NCI-H82 treated with DMSO at 0.1 percent for 48 hours (cell line): ENCODE measurements around the gene HIBCH.
"Not testable (repeated sequence)": the region's sequence is repeated elsewhere in the genome, so short reads cannot be mapped to it uniquely, and the experiment has no call there.

Experiments used
- DNase-seq: peaks from one replicate; lab custom pipeline; 2025; ENCODE audit not compliant: unreplicated experiment; lab: John Stamatoyannopoulos, UW

Gene HIBCH

DNA sequence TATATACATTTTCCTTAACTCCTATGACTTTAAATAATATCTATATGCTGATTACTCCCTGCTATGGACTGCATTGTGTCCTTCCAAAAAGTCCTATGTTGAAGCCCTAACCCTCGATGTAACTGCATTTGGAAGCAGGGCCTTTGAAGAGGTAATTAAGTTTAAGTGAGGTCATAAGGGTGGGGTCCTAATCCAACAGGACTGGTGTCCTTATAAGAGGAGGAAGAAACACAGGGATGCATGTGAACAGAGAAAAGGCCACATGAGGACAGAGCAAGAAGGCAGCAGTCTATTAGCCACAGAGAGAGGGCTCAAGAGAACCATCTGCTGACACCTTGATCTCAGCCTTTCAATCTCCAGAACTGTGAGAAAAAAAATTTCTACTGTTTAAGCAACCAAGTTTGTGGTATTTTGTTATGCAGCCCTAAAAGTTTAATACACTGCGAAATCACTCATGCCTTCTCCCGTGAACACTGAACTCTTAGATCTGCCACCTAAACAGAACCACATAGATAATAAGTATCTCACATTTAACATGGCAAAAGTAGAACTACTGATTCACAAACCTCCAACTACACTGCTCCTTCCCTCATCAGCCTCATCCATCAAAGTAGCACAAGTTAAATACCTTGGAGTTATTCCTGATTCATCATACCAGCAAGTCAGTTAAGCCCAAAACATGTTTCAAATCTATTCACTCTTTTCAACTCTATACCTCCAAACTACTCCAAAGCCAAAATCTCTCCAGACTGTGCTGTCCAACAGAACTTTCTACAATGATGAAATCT lies 65.4 kb downstream of the HIBCH start:
- no peak for DNase-seq

DNA sequence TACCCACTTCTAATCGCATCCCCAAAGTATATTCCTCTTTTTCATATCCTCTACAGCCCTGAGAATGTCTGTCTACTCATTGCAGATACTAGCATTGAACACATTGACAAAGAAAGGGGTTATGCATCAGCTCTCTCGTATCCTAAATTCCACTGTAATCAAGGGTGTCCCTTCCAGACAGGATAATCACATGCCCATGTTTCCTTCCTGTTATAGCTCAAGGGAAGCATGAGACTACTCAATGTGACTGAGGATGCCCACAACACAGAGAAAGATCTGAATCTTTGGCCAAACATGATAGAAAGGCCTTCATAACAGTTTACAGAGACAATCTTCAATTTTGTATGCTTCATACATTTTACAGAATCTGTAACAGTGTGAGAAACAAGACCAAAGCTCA lies 69.2 kb downstream of the HIBCH start:
- no peak for DNase-seq

DNA sequence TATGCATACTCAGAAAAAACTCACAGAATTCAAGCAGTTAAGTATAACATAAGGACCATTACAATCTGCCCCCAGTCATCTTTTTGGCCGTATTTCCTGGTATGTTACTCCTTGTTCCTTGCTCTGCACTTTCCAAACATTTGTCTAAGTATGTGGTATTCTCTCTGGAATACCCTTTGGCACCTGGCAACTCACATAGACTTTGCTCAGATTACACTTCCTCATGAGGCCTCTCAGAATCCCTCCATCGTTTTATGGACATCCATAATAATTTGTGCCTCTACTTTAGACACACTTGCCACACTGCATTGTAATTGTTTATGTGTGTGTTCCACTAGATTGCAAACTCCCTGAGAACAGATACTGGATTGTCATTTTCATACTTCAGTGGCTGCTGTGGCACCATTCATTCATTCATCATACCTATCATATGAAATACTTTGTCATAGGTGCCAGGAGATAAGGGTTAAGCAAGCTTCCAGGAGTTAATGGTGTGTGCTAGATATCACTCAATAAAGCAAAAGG lies 84.0 kb downstream of the HIBCH start:
- DNase-seq = no peak

DNA sequence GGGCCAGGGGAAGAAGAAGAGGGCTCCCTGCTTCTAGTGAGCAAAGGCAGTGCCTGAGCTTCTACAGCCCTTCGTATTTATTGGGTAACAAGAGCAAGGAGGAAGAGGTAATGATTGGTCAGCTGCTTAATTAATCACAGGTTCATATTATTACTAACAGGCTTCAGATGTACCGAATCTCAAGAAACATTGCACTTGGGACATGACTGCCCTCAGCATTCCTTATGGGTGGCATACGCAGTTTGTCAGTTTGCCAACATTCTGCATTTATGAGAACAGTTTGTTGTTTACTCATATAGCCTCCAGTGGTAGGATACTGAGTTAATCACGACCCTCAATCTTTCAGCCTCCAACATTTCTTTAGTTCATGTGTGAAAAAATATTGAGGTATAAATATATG lies 84.5 kb downstream of the HIBCH start:
- no peak for DNase-seq

DNA sequence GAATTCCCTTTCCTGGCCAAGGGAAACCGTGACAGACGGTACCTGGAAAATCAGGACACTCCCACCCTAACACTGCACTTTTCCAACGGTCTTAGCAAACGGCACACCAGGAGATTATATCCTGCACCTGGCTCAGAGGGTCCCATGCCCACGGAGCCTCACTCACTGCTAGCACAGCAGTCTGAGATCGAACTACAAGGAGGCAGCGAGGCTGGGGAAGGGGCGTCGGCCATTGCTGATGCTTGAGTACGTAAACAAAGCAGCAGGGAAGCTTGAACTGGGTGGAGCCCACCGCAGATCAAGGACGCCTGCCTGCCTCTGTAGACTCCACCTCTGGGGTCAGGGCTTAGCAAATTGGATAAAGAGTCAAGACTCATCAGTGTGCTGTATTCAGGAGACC lies 95.6 kb downstream of the HIBCH start:
- DNase-seq = not testable (repeated sequence)

DNA sequence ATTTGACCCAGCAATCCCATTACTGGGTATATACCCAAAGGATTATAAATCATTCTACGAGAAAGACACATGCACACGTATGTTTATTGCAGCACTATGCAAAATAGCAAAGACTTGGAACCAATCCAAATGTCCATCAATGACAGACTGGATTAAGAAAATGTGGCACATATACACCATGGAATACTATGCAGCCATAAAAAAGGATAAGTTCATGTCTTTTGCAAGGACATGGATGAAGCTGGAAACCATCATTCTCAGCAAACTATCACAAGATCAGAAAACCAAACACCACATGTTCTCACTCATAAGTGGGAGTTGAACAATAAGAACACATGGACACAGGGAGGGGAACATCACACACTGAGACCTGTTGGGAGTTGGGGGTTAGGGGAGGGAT lies 96.9 kb downstream of the HIBCH start:
- DNase-seq = not testable (repeated sequence)

DNA sequence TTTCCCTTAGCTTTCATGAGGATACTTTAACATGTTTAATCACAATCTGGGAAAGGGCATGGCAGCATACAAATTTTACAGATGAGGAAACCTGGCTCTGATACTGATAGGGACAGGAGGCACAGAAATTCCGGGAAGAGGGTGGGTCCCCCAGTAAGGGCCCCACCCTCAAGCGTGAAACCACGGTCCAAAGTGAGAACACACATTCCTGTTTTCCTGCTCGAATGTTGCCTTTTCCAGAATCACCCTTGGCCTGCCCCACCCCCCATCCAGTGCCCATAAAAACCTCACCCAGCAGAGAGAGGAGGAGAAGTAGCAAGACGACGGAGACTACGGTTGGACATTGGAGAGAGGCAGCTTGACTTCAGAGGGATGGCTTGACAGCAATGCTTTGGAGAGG lies 98.2 kb downstream of the HIBCH start:
- DNase-seq = no peak

DNA sequence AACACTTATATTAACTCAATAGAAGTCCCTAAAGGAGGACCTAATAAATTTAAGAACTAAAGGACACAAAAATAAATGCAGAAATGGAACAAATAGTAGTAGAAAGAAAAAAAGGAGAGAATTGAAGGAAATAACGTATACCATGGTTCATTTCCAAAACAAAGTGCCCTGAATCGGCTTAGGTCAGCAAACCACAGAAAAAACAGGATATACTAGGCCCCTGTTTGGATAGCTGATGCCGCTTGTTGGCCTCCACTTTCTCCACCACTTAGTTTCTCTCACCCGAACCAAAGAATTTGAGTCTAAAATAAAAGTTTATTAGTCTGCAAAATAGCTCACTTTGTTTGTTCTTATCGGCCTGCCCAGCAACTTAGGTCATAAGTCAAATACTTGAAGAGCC lies 100.4 kb downstream of the HIBCH start:
- no peak for DNase-seq

DNA sequence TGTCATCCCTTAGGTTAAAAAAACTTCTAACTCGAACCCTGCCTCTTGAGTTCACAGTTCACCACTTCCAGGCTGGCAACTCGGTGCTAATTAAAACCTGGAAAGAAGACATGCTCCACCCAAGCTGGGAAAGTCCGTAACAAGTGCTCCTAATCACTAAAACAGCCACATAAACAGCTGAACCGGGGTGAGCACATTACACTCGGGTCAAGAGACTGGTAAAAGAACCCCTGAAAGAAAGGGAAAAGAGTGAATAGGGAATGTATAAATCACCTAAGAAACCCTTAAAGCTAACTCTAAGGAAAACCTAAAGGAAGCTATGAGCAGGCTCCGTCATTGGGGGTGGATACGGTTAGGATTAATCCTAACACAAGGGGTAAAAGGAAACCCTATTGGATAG lies 102.0 kb downstream of the HIBCH start:
- DNase-seq = no peak

DNA sequence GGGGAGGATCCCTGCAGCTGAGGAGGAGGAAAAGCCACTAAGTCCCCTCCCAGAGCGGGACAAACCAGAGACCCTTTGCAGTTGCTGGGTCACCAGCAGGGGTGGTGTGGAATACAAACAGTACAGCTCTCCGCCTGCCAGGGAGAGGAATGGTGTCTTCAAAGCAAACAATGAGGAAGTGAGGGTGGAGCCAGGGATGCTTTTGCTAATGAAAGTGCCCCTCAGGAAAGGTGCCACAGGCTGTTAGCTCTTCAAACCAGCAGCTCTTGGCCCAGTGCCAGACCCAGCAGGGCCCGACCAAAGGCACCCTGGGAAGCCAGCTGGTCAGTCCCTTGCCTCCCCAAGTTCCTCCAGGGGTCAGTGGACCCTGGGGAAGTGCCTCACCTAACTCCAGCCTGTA lies 102.8 kb downstream of the HIBCH start:
- peak; percentile 36 for DNase-seq

DNA sequence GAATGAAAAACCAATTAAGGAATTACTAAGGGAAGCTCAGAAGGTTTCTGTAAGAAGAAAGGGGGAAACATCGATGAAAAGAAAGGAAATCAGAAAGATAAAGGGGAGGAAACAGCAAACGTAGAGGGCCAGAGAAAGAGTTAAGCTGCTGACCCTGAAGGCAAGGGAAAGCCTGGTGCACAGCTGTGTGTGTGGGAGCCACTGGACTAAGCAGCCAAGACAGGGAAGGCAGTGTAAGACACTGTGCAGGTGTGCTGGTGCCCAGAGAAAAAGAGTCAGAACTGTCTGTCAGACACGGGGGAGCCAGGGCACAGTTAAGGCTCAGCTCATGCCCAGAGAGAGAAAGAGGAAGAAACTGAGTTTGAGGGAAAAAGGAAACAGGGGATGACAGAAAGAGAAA lies 104.0 kb downstream of the HIBCH start:
- DNase-seq = no peak

DNA sequence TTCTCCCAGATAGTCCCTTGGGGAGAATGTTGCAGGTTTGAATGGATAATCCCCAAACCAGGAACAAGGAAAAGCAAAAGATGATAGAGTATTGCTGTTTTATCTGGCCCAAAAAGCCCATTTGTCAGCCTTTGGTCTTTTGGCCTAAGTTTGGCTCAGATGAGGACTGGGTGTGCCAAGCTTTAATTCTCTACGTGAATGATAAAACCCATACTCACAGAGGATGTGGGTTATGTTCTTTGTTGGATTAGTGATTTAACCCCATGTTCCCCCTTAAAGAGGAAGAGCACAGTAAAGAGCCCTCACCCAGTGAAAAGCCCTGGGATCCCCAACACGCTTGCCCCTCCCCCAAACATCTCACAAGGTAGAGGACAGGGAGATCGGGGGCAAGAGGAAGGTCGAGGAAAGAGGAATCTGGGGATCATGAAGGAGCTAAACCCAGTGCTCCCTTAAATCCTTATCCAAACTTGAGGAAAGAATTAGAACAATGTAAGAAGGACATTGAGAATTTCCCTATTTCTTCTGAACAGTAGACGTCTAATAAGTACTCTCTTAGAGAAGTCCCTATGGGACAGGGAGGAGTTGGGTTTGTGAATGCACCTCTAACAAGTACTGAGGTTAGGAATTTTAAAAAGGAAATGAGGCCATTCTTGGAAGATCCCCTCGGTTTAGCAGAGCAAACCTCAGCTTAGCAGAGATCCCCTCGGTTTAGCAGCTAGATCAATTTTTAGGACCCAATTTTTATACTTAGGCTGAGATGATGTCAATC lies 105.0 kb downstream of the HIBCH start:
- DNase-seq = no peak

DNA sequence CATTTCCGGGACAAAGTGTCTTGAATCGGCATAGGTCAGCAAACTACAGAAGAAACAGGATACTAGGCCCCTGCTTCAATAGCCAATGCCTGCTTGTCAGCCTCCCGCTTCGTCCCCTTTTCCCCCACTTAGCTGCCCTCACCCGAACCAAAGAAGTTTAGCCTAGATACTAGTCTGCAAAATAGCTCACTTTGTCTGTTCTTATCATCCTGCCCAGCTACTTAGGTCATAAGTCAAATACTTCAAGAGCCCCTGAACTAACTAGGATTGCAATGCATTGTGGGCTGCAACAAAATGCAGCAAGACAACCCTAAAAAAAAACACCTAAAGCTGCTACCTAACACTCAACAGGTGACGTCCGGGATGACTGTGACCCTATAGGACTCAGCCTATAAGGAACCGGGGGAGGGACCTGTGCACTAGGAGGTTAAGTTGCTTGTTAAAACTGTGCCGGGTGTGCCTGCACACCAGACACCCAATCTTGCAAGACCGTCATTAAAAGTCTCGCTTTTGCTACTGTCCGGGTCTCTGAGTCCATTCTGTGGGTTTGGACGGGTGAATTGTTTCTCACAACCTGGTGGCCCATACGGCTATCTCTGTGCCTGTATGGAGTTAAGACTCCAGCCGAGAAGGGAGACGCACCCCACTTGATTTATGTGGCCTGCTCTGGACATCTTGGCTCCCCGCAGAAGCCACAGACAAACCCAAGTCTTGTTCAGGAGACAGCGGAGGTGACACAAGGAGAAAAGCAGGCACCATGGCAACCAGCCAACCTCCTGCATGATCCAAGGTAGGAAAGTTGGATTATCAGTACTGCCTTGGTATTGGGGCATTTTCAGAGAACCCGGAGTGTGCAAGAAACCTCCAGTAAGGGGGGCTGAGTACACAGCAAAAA lies 105.9 kb downstream of the HIBCH start:
- no peak for DNase-seq

DNA sequence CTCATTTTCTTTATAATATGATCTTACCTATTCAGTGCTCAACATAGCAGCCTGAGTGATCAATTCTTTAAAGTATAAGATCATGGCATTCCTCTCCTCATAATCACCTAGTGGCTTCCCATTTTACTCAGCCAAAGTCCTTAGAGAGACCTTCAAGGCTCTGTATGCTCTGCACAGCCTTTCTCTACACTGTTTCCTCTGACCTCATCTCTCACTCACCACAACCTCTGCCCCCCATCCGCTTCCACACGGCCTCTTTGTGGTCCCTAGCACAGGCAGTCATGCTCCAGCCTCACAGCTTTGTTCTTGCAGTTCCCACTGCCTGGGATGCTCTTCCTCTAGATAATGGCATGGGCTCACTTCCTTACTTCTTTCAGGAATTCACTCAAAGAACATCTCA lies 109.2 kb downstream of the HIBCH start:
- DNase-seq = no peak

DNA sequence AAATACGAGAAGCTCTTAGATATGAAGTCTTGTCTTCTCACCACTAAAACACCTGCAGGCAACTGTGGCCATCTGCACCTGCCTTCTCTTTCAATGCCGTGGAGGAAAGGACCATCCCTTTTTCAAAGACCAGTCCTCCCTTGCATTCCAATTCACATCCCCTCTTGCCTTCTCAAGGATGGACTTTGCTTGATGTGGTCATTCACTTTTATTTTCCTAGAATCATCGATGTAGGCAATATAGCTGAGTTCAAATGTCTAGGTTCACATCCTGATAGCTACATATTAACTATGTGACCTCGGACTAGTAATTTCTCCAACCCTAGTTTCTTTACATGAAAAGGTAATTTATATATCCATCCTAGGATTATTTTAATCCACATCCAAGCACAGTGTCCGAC lies 110.1 kb downstream of the HIBCH start:
- DNase-seq = no peak

DNA sequence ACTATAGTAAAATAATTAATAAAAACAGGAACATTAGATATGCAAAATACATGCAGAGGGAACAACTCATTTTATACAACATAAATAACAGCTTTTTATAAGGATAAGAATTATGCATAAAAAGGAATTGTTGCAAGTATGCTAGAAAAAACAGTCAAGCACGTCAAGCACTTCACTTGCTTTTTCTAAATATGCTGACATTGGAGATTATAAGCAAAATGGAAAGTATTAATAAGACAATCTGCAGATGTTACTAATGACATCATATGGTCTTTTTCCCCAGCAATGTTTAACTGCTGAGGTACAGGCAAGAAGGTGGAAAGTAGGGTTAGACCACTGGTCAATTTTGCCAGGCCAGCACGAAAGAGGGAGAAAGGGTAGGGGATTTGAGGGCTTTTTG lies 111.7 kb downstream of the HIBCH start:
- DNase-seq = no peak

DNA sequence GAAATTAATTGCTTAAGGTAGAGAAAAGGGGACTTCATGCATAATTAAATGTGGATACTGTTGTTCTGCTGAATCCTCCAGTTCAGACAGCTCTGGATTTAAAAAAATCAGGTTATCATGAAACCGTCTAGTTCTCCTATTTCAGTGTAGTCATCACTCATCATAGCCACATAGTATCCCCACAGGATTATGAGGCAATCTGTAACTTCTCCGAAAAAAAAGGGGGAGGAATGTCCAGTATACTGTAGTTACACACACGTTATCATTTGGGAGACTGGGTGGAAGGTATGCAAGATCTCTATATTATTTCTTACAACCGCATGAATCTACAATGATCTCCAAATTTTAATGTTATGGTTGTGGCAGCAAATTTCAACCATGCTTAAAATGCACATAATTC lies 114.0 kb downstream of the HIBCH start:
- no peak for DNase-seq

DNA sequence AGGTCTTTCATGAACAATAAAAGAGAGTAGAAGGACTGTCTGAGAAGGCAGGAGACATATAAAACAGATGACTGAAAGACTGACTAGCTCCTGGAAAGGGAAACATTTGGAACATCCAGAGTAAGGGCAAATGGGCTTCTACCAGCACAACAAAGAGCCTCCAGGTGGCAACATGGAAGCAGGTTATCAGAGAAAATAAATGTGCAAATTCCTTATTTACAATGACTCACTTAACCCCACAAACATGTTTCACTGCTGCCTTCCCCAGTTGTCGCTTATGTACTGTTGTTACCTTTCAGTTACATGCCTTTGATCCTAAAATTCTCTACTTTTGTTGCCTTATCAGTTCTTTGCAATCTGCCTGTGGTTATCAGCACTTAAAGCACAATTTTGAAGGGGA lies 117.0 kb downstream of the HIBCH start:
- no peak for DNase-seq

DNA sequence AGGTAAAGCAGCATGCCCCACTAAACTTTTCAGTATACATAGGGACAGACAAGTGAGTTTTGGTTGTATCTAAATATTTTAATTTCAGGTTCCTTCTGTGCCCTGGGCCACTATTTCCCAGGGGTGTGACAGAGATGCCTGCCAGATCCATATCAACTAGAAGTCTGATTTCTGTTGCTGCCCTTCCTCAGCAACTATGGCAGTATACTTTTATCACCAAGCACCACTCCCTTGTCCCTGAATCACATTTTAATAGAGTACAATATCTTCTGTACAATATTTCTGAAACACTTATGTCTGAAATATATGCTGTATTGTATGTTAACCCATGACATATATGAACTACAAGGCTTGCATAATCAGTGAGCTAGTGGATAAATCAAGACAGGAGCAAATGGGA lies 117.6 kb downstream of the HIBCH start:
- DNase-seq = no peak

DNA sequence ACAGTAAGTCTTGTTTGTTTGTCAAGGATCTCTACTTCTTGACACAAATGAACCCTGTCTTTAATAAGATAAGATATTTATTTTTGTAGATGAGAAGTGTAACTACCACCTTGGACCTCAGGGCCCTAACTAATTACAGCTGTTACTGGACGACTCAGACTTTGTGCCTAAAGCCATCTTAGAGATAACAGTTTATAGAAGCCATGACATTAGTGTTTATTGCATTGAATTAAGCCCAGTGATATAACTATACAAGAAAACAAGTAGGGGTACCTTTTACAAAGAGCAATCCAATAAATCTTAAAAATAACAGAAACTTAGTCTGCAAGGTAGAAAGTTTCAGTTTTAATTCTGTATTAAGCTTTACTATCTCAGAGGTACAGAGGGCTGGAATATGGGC lies 119.0 kb downstream of the HIBCH start:
- no peak for DNase-seq

DNA sequence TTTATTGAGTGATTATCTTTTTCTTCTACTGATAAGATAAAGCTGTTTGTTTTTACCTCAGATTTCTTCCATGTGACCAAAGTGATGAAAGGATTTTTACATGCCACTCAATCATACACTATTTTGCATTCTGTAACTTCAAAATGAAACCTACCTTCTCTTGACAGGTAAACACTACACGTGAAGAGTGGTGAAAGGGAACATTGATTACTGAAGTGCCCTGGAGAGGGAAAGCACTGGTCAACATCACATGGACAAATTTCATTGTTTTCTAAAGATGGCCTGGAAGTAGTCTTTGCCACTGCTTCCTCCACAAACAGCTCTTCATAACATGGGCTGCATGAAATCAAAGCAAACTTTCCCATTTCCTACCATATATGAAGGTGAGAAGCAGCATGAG lies 120.1 kb downstream of the HIBCH start:
- no peak for DNase-seq
